ENCODE data around the gene CAPN1. TPM values are rescaled to one million over a fixed set of nuclear protein-coding genes. Genes with fewer than 3 reads are reported as not detected.
"Not testable (repeated sequence)": the region's sequence is repeated elsewhere in the genome, so short reads cannot be mapped to it uniquely, and the experiment has no call there.

CAPN1 gene
- total RNA-seq, 2 experiments from 2014 or later: 137 to 174 TPM

- H3K4me3 Mint-ChIP-seq: no peak overlapping the region
- ATAC-seq: no peak
- no peak overlapping the region for H3K27ac Mint-ChIP-seq
- H3K9me3 Mint-ChIP-seq (ENCODE audit: low read depth): no peaks in the 10 kb centered on the region
- no peaks in the 10 kb centered on the region for H3K27me3 Mint-ChIP-seq
- H3K36me3 Mint-ChIP-seq: no peaks in the 10 kb centered on the region
- CTCF ChIA-PET: interaction anchor here (0.8 to 1.4 kb wide), 2 partner anchors 58 to 162 kb away, joined by 3 read pairs; no protein-coding TSS in a partner anchor
- DNase-seq: no peak
- peaks cover 11% of the 10 kb centered on the region for H3K4me1 Mint-ChIP-seq
Observed at GRCh38 chr11:65167656-65168055, 14.1 kb upstream of the CAPN1 start.

- H3K9me3 Mint-ChIP-seq (ENCODE audit: low read depth): no peaks in the 10 kb centered on the region
- CTCF ChIA-PET: interaction anchor here (0.9 to 1.4 kb wide), 3 partner anchors 11 to 161 kb away, joined by 3 to 4 read pairs (median 3); partner anchors contain the start of gene CAPN1
- H3K36me3 Mint-ChIP-seq: no peaks in the 10 kb centered on the region
- H3K27ac Mint-ChIP-seq: peak overlapping the region; percentile 75
- no peaks in the 10 kb centered on the region for H3K27me3 Mint-ChIP-seq
- ATAC-seq: peak; percentile 51
- DNase-seq: no peak
- peaks cover 11% of the 10 kb centered on the region for H3K4me1 Mint-ChIP-seq
- no peak overlapping the region for H3K4me3 Mint-ChIP-seq
Observed at GRCh38 chr11:65169164-65169641, 12.5 kb upstream of the CAPN1 start.

GRCh38 chr11:65170058-65170534 is 11.6 kb upstream of the CAPN1 start, which contains the start of gene SPDYC:
TSS of gene SPDYC (plus strand) at chr11:65170233. CDS start at chr11:65171358, 1,125 bp downstream.
- Mint-ChIP-seq H3K36me3 (no peaks in the 10 kb centered on the region), H3K4me3 (no peak within 1 kb of the TSS), H3K4me1 (peaks cover 11% of the 10 kb centered on the region), H3K27me3 (no peaks in the 10 kb centered on the region), H3K9me3 (ENCODE audit: low read depth) (no peaks in the 10 kb centered on the region), H3K27ac (peak within 1 kb of the TSS; percentile 75)
- CTCF ChIA-PET: no interaction called here
- DNase-seq (no peak), ATAC-seq (no peak)

- H3K27ac Mint-ChIP-seq: no peak overlapping the region
- no peaks in the 10 kb centered on the region for H3K27me3 Mint-ChIP-seq
- ATAC-seq (no peak), DNase-seq (no peak)
- CTCF ChIA-PET: no interaction called here
- H3K9me3 Mint-ChIP-seq (ENCODE audit: low read depth): no peaks in the 10 kb centered on the region
- H3K4me3 Mint-ChIP-seq: no peak overlapping the region
- no peaks in the 10 kb centered on the region for H3K36me3 Mint-ChIP-seq
- H3K4me1 Mint-ChIP-seq: peaks cover 11% of the 10 kb centered on the region
Observed at GRCh38 chr11:65172600-65172999, 9.1 kb upstream of the CAPN1 start.

- H3K4me1 Mint-ChIP-seq; H3K36me3 Mint-ChIP-seq; H3K27me3 Mint-ChIP-seq; CTCF ChIA-PET; DNase-seq; ATAC-seq; H3K9me3 Mint-ChIP-seq (ENCODE audit: low read depth); H3K27ac Mint-ChIP-seq; H3K4me3 Mint-ChIP-seq: not testable (repeated sequence)
Observed at GRCh38 chr11:65174571-65175010, 7.1 kb upstream of the CAPN1 start.

- DNase-seq: peak; percentile 72
- H3K9me3 Mint-ChIP-seq (ENCODE audit: low read depth): no peaks in the 10 kb centered on the region
- peaks cover 19% of the 10 kb centered on the region for H3K4me1 Mint-ChIP-seq
- ATAC-seq: peak; percentile 79
- H3K36me3 Mint-ChIP-seq: peaks cover 2% of the 10 kb centered on the region
- H3K27ac Mint-ChIP-seq: peak overlapping the region; percentile 68
- CTCF ChIA-PET: interaction anchor here (0.6 to 5.6 kb wide), 22 partner anchors 12 to 328 kb away, joined by 3 to 36 read pairs (median 4); partner anchors contain the start of genes ARL2, CDC42EP2, FAU and MRPL49
- no peaks in the 10 kb centered on the region for H3K27me3 Mint-ChIP-seq
- peak overlapping the region; percentile 78 for H3K4me3 Mint-ChIP-seq
Observed at GRCh38 chr11:65180877-65181568, 705 bp upstream of the CAPN1 start.

GRCh38 chr11:65182258-65183170 is 786 bp downstream of the CAPN1 start:
- DNase-seq: peak; percentile 51
- Mint-ChIP-seq H3K36me3 (peaks cover 7% of the 10 kb centered on the region), H3K27me3 (no peaks in the 10 kb centered on the region), H3K4me3 (peak overlapping the region; percentile 83), H3K4me1 (peaks cover 19% of the 10 kb centered on the region), H3K9me3 (ENCODE audit: low read depth) (no peaks in the 10 kb centered on the region), H3K27ac (peak overlapping the region; percentile 63)
- CTCF ChIA-PET: interaction anchor here (0.9 to 5.6 kb wide), 17 partner anchors 9 to 645 kb away, joined by 3 to 36 read pairs (median 4); partner anchors contain the start of genes ARL2, CDC42EP2, FAU and MRPL49
- peak; percentile 5 for ATAC-seq

- peak overlapping the region; percentile 83 for H3K4me3 Mint-ChIP-seq
- ATAC-seq (no peak), DNase-seq (no peak)
- peak overlapping the region; percentile 49 for H3K27ac Mint-ChIP-seq
- peaks cover 7% of the 10 kb centered on the region for H3K36me3 Mint-ChIP-seq
- peaks cover 19% of the 10 kb centered on the region for H3K4me1 Mint-ChIP-seq
- CTCF ChIA-PET: interaction anchor here (1.5 to 5.6 kb wide), 4 partner anchors 19 to 132 kb away, joined by 3 to 36 read pairs (median 10); partner anchors contain the start of genes CDC42EP2, FAU, MRPL49 and TM7SF2
- no peaks in the 10 kb centered on the region for H3K9me3 Mint-ChIP-seq (ENCODE audit: low read depth)
- no peaks in the 10 kb centered on the region for H3K27me3 Mint-ChIP-seq
Observed at GRCh38 chr11:65183201-65183891, 1.6 kb downstream of the CAPN1 start.

GRCh38 chr11:65184146-65184545 is 2.4 kb downstream of the CAPN1 start:
- Mint-ChIP-seq H3K9me3 (ENCODE audit: low read depth) (no peaks in the 10 kb centered on the region), H3K4me1 (peaks cover 19% of the 10 kb centered on the region), H3K27ac (no peak overlapping the region), H3K36me3 (peaks cover 7% of the 10 kb centered on the region), H3K27me3 (no peaks in the 10 kb centered on the region), H3K4me3 (no peak overlapping the region)
- DNase-seq (no peak), ATAC-seq (no peak)
- CTCF ChIA-PET: no interaction called here

- no peaks in the 10 kb centered on the region for H3K9me3 Mint-ChIP-seq (ENCODE audit: low read depth)
- DNase-seq (no peak), ATAC-seq (no peak)
- no peaks in the 10 kb centered on the region for H3K27me3 Mint-ChIP-seq
- no peak overlapping the region for H3K4me3 Mint-ChIP-seq
- peaks cover 17% of the 10 kb centered on the region for H3K36me3 Mint-ChIP-seq
- CTCF ChIA-PET: no interaction called here
- no peak overlapping the region for H3K27ac Mint-ChIP-seq
- peaks cover 19% of the 10 kb centered on the region for H3K4me1 Mint-ChIP-seq
Observed at GRCh38 chr11:65185171-65185570, 3.4 kb downstream of the CAPN1 start.

GRCh38 chr11:65185869-65186341 is 4.2 kb downstream of the CAPN1 start:
- no peak for DNase-seq
- CTCF ChIA-PET: interaction anchor here (0.6 kb wide), 1 partner anchor 19 kb away, joined by 3 read pairs; no protein-coding TSS in a partner anchor
- H3K9me3 Mint-ChIP-seq (ENCODE audit: low read depth): no peaks in the 10 kb centered on the region
- no peaks in the 10 kb centered on the region for H3K27me3 Mint-ChIP-seq
- H3K27ac Mint-ChIP-seq: no peak overlapping the region
- peaks cover 17% of the 10 kb centered on the region for H3K4me1 Mint-ChIP-seq
- H3K36me3 Mint-ChIP-seq: peaks cover 21% of the 10 kb centered on the region
- no peak overlapping the region for H3K4me3 Mint-ChIP-seq
- ATAC-seq: no peak

- peaks cover 17% of the 10 kb centered on the region for H3K4me1 Mint-ChIP-seq
- peaks cover 21% of the 10 kb centered on the region for H3K36me3 Mint-ChIP-seq
- H3K27ac Mint-ChIP-seq: no peak overlapping the region
- ATAC-seq (no peak), DNase-seq (no peak)
- H3K27me3 Mint-ChIP-seq: no peaks in the 10 kb centered on the region
- CTCF ChIA-PET: no interaction called here
- no peaks in the 10 kb centered on the region for H3K9me3 Mint-ChIP-seq (ENCODE audit: low read depth)
- no peak overlapping the region for H3K4me3 Mint-ChIP-seq
Observed at GRCh38 chr11:65186701-65187100, 5.0 kb downstream of the CAPN1 start.
